ENCODE measurements around the gene DAPK2. TPM values are rescaled to one million over a fixed set of nuclear protein-coding genes. Genes with fewer than 3 reads are reported as not detected.

The DAPK2 gene
- total RNA-seq, 1 donor = 23.5 TPM

DNA sequence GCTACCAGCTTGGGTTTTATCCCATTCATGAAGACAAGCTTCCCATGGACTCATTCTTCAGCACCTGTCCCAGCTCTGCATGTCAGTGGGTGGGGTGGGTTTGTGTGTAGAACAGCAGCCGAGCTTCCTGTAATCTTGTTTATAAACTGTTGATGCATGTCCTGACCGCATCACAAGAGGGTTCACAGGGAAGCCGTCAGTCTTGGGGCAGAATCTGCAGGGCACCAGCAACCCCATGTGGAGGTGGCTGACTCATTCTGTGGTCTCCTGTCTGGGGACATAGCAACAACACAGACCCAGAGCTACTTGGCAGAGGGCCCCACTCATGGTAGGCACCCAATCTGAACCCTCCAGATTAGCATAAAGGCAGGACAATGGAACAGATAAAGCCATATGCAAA, 35.6 kb downstream of the DAPK2 start:
- no peak overlapping the region for H2AFZ ChIP-seq (ENCODE audit: low read length)
- TF ChIP-seq, protein P1, sequence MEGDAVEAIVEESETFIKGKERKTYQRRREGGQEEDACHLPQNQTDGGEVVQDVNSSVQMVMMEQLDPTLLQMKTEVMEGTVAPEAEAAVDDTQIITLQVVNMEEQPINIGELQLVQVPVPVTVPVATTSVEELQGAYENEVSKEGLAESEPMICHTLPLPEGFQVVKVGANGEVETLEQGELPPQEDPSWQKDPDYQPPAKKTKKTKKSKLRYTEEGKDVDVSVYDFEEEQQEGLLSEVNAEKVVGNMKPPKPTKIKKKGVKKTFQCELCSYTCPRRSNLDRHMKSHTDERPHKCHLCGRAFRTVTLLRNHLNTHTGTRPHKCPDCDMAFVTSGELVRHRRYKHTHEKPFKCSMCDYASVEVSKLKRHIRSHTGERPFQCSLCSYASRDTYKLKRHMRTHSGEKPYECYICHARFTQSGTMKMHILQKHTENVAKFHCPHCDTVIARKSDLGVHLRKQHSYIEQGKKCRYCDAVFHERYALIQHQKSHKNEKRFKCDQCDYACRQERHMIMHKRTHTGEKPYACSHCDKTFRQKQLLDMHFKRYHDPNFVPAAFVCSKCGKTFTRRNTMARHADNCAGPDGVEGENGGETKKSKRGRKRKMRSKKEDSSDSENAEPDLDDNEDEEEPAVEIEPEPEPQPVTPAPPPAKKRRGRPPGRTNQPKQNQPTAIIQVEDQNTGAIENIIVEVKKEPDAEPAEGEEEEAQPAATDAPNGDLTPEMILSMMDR (IDR thresholded peaks at IDR 0.05; ENCODE audit: extremely low read depth, low read depth, low read length) = no peak
- H4K20me1 ChIP-seq (ENCODE audit: insufficient read depth, low read length) = no peaks in the 10 kb centered on the region
- H3K4me1 ChIP-seq (ENCODE audit: insufficient read depth, low read length) = peaks cover 32% of the 10 kb centered on the region
- H3K9me3 ChIP-seq (ENCODE audit: low read depth, low read length) = no peaks in the 10 kb centered on the region
- peak; percentile 86 for DNase-seq (ENCODE audit: insufficient read length, low spot score, missing footprints)
- H3K27ac ChIP-seq (ENCODE audit: low read depth, low read length) = peak overlapping the region; percentile 21
- H3K4me3 ChIP-seq (ENCODE audit: insufficient read depth, low read length) = no peak overlapping the region
- H3K79me2 ChIP-seq (ENCODE audit: insufficient read depth, low read length) = no peaks in the 10 kb centered on the region
- no peaks in the 10 kb centered on the region for H3K36me3 ChIP-seq (ENCODE audit: insufficient read depth, low read length)
- H3K4me2 ChIP-seq (ENCODE audit: insufficient read depth, low read length) = peak overlapping the region; percentile 31
- H3K27me3 ChIP-seq (ENCODE audit: insufficient read depth, low read length) = no peaks in the 10 kb centered on the region

DNA sequence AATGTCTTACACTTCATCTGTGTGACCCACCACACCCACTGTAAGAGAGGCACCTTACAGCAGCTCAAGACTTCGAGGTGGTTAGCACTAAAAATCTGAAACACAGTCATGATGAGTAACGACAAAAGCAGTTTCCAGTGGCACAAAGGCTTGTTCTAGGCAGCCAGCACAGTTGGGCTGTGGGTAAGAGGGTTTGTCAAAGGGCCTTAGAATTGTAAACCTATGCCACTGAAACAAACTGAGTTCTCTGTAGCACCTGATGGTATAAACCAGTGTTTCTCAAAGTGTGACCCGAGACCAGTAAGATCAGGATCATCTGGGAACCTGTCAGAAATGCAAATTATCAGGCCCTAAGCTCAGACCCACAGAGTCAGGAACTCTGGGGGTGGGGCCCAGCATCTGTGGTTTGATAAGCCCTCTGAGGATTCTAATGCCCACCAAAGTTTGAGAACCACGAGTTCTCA, 36.5 kb downstream of the DAPK2 start:
- Histone ChIP-seq H3K4me1 (ENCODE audit: insufficient read depth, low read length) (peaks cover 32% of the 10 kb centered on the region), H3K79me2 (ENCODE audit: insufficient read depth, low read length) (no peaks in the 10 kb centered on the region), H3K36me3 (ENCODE audit: insufficient read depth, low read length) (no peaks in the 10 kb centered on the region), H3K27ac (ENCODE audit: low read depth, low read length) (peak overlapping the region; percentile 21), H2AFZ (ENCODE audit: low read length) (no peak overlapping the region), H3K9me3 (ENCODE audit: low read depth, low read length) (no peaks in the 10 kb centered on the region), H3K4me3 (ENCODE audit: insufficient read depth, low read length) (no peak overlapping the region), H3K4me2 (ENCODE audit: insufficient read depth, low read length) (peak overlapping the region; percentile 34), H3K27me3 (ENCODE audit: insufficient read depth, low read length) (no peaks in the 10 kb centered on the region), H4K20me1 (ENCODE audit: insufficient read depth, low read length) (no peaks in the 10 kb centered on the region)
- TF ChIP-seq, protein P1 (IDR thresholded peaks at IDR 0.05; ENCODE audit: extremely low read depth, low read depth, low read length) = no peak
- DNase-seq (ENCODE audit: insufficient read length, low spot score, missing footprints) = no peak

DNA sequence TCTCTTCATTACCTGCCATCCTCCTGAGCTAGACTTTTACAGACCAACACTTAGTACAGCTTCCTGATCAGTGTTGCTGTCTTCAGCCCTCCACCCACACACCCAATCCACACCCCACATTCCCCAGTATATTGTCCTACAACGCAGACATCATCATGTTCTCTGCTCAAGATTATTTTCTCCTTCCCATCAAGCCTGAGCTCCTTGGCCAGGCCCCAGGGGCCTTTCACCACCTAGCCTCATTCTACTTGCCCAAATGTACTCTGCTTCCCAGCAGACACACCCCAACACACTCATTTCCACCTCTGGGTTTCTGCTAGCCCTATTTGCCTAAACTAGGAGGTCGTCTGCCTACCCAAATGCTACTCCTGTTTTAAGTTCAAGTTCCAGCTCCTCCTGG, 37.0 kb downstream of the DAPK2 start:
- Histone ChIP-seq H3K4me2 (ENCODE audit: insufficient read depth, low read length) (peak overlapping the region; percentile 34), H4K20me1 (ENCODE audit: insufficient read depth, low read length) (no peaks in the 10 kb centered on the region), H3K4me1 (ENCODE audit: insufficient read depth, low read length) (peaks cover 32% of the 10 kb centered on the region), H3K9me3 (ENCODE audit: low read depth, low read length) (no peaks in the 10 kb centered on the region), H3K4me3 (ENCODE audit: insufficient read depth, low read length) (no peak overlapping the region), H3K27ac (ENCODE audit: low read depth, low read length) (no peak overlapping the region), H2AFZ (ENCODE audit: low read length) (no peak overlapping the region), H3K79me2 (ENCODE audit: insufficient read depth, low read length) (no peaks in the 10 kb centered on the region), H3K36me3 (ENCODE audit: insufficient read depth, low read length) (no peaks in the 10 kb centered on the region), H3K27me3 (ENCODE audit: insufficient read depth, low read length) (no peaks in the 10 kb centered on the region)
- DNase-seq (ENCODE audit: insufficient read length, low spot score, missing footprints) = no peak
- TF ChIP-seq, protein P1 (IDR thresholded peaks at IDR 0.05; ENCODE audit: extremely low read depth, low read depth, low read length) = no peak

DNA sequence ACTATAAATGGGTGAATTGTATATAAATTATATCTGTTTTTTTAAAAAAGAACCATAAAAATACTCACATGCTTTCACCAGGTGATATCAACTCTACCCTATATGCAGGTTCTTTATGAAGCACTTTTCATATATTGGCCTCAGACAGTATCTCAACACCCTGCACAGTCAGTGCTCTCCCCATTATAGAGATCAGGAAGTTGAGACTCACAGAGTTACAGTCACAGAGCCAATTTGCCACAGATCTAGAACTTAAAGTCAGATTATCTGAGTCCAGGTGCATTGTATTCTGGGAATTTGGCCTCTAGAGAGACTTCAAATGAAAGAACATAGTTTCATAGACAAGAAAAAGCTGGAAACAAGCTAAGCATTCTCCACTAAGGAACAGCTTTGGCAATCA, 38.1 kb downstream of the DAPK2 start:
- DNase-seq (ENCODE audit: insufficient read length, low spot score, missing footprints) = no peak
- TF ChIP-seq, protein P1 (IDR thresholded peaks at IDR 0.05; ENCODE audit: extremely low read depth, low read depth, low read length) = no peak
- Histone ChIP-seq H3K27ac (ENCODE audit: low read depth, low read length) (no peak overlapping the region), H4K20me1 (ENCODE audit: insufficient read depth, low read length) (no peaks in the 10 kb centered on the region), H3K4me1 (ENCODE audit: insufficient read depth, low read length) (peaks cover 32% of the 10 kb centered on the region), H3K79me2 (ENCODE audit: insufficient read depth, low read length) (no peaks in the 10 kb centered on the region), H3K9me3 (ENCODE audit: low read depth, low read length) (no peaks in the 10 kb centered on the region), H3K4me3 (ENCODE audit: insufficient read depth, low read length) (no peak overlapping the region), H2AFZ (ENCODE audit: low read length) (no peak overlapping the region), H3K36me3 (ENCODE audit: insufficient read depth, low read length) (no peaks in the 10 kb centered on the region), H3K27me3 (ENCODE audit: insufficient read depth, low read length) (no peaks in the 10 kb centered on the region), H3K4me2 (ENCODE audit: insufficient read depth, low read length) (no peak overlapping the region)
